ENCODE measurements around the gene AGAP5. TPM values are rescaled to one million over a fixed set of nuclear protein-coding genes. Genes with fewer than 3 reads are reported as not detected.
A peak's percentile ranks its signal among the peaks of the same experiment; 100 is the strongest.

The AGAP5 gene
- total RNA-seq, 2 experiments from 2014 or later = 9.8 to 12.3 TPM

DNA sequence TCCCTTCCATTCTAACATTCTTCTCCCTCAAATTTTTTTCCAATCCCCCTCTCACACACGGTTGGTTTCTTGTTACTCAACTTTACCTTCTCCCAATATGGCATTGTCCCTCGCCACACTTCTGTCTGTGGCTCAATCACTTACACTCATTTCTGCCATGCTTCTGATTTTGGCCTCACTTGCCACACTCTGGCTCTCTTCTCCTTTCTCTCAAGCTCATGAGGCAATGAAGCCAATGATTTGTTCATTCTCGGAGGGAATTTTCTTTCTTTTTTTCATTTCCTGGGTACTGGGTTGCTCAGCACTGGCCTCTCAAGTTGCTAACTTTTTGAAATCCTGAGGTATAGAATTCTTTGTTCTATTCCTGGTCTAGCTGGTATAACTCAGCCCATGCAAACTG is 52.7 kb downstream of the AGAP5 start:
- CTCF ChIA-PET = interaction anchor here (0.8 to 9.4 kb wide), 11 partner anchors 8 to 398 kb away, joined by 3 to 151 read pairs (median 7); partner anchors contain the start of genes DNAJC9, SYNPO2L and USP54
- Mint-ChIP-seq H3K4me3 (no peak overlapping the region), H3K27me3 (no peaks in the 10 kb centered on the region), H3K4me1 (peaks cover 21% of the 10 kb centered on the region), H3K27ac (no peak overlapping the region), H3K9me3 (ENCODE audit: low read depth) (no peaks in the 10 kb centered on the region), H3K36me3 (no peaks in the 10 kb centered on the region)
- DNase-seq = no peak
- ATAC-seq = no peak

DNA sequence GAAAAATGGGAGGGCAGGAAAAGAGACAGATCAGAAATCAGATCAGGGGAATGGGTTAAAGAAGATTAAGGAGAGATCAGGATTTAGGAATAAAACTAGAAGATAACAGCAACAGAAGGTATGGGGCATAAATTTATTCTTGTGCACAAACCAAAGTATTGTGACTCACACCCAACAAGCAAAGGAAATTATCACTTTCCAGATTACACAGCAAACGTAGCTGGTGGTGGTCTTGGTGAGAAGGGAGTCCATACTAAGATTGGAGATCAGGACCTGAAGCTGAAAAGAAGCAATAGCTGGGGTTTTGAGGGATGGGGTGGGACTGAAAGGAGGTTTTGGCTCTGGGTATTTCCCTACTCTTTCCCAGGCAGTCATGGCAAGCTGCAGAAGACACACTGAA is 53.1 kb downstream of the AGAP5 start:
- no peaks in the 10 kb centered on the region for H3K36me3 Mint-ChIP-seq
- H3K27me3 Mint-ChIP-seq = no peaks in the 10 kb centered on the region
- H3K9me3 Mint-ChIP-seq (ENCODE audit: low read depth) = no peaks in the 10 kb centered on the region
- CTCF ChIA-PET = interaction anchor here (0.8 to 9.4 kb wide), 22 partner anchors 9 to 476 kb away, joined by 3 to 151 read pairs (median 6); partner anchors contain the start of genes DNAJC9, ECD, FAM149B1 and USP54
- H3K4me1 Mint-ChIP-seq = peaks cover 21% of the 10 kb centered on the region
- no peak overlapping the region for H3K4me3 Mint-ChIP-seq
- ATAC-seq = no peak
- no peak for DNase-seq
- H3K27ac Mint-ChIP-seq = no peak overlapping the region

DNA sequence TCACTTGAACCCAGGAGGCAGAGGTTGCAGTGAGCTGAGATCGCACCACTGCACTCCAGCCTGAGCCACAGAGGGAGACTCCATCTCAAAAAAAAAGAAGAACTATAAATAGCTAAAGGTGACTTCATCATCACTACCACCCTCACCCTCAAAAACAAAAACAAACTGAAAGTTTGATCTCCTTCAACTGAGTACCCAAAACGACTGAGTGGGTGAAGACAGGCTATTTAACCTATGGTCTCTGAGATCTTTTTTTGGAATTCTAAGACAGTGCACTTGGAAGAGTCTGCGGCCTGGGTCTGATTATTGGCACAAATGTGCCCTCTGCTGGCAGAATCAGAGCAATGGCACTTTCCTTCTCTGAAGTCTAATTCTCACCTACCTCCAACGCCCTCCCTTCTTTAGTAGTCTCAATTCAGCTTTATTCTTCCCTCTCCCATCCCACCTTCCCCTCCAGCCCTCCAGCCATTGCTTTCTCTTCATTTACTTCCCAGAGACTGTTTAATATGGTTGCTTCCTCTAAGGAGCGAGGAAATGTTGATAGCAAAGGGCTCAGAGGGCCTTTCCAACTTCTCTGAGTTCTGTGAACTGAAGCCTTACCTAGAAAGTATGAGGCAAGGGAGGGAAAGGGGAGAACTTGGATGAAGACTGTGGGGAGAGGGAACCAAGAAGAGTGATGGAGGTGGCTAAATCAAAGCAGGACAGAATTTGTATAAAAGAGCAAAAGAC is 53.7 kb downstream of the AGAP5 start:
- Mint-ChIP-seq H3K27ac (peak overlapping the region; percentile 69), H3K27me3 (no peaks in the 10 kb centered on the region), H3K9me3 (ENCODE audit: low read depth) (no peaks in the 10 kb centered on the region), H3K4me1 (peaks cover 21% of the 10 kb centered on the region), H3K36me3 (no peaks in the 10 kb centered on the region), H3K4me3 (no peak overlapping the region)
- DNase-seq (peak; percentile 63), ATAC-seq (peak; percentile 84)
- CTCF ChIA-PET = interaction anchor here (0.6 to 9.4 kb wide), 41 partner anchors 9 to 480 kb away, joined by 3 to 151 read pairs (median 4); partner anchors contain the start of genes CFAP70, CHCHD1, DNAJC9 and ECD

DNA sequence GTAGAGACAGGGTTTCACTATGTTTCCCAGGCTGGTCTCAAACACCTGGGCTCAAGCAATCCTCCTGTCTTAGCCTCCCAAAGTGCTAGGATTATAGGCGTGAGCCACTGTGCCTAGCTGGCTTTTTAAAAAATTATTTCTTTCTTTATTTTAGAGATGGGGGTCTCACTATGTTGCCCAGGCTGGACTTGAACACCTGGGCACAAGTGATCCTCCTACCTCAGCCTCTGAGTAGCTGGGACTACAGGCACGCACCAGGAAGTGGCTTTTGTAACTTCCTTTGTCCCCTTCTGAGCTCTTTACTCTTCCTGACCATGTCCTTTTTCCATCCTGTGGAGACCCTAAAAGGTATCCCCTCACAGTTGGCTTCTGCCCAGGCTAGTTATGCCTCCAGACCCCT is 54.5 kb downstream of the AGAP5 start:
- Mint-ChIP-seq H3K4me1 (peaks cover 21% of the 10 kb centered on the region), H3K4me3 (no peak overlapping the region), H3K9me3 (ENCODE audit: low read depth) (no peaks in the 10 kb centered on the region), H3K27me3 (no peaks in the 10 kb centered on the region), H3K36me3 (no peaks in the 10 kb centered on the region), H3K27ac (peak overlapping the region; percentile 68)
- DNase-seq (no peak), ATAC-seq (no peak)
- CTCF ChIA-PET = interaction anchor here (0.6 to 9.4 kb wide), 35 partner anchors 8 to 479 kb away, joined by 3 to 151 read pairs (median 4); partner anchors contain the start of genes CFAP70, CHCHD1, DNAJC9 and ECD

DNA sequence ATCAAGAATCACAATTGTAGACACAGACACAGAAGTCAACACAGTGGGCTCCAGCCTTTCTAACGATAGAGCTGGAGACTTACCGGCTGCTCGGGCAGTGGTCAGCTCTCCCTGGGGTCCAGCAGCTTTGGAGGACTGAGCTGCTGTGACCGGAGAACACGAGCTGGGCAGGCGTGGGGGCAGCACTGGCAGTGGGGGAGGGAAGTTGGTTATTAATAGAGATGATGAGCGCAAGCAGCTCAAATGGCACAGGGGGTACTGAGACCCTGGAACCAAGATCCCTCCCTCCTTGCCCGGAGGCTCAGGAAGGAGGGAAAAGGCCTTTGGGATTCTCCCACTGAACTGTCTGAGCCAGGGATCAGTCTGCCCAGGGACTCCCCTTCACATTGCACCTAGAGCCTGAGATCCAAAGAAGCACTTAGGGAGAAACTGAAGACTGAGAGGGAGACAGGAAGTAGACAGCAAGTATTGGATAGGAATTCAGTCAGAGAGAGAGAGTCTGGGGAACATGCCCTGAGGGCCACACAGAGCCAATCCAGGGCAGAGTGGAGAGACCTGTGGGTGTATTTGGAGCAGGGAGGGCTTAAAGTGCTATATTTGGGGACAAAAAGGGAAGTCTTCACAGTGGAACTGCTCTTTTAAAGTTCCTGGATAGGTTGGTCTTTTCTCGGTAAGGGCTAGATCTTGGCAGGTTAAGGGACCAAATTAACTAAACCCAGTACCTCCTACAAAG is 56.4 kb downstream of the AGAP5 start, which contains the start of gene MYOZ1:
Gene MYOZ1, minus strand, starts transcription at position 147 of the 733 bp plus-strand sequence. CDS start 1,457 bp downstream, outside the sequence.
- no peak for ATAC-seq
- DNase-seq = no peak
- CTCF ChIA-PET = interaction anchor here (0.7 to 9.4 kb wide), 4 partner anchors 104 to 377 kb away, joined by 4 to 151 read pairs (median 4); no protein-coding TSS in a partner anchor
- H3K27ac Mint-ChIP-seq = no peak within 1 kb of the TSS
- H3K4me3 Mint-ChIP-seq = no peak within 1 kb of the TSS
- peaks cover 21% of the 10 kb centered on the region for H3K4me1 Mint-ChIP-seq
- no peaks in the 10 kb centered on the region for H3K27me3 Mint-ChIP-seq
- H3K36me3 Mint-ChIP-seq = no peaks in the 10 kb centered on the region
- H3K9me3 Mint-ChIP-seq (ENCODE audit: low read depth) = no peaks in the 10 kb centered on the region

DNA sequence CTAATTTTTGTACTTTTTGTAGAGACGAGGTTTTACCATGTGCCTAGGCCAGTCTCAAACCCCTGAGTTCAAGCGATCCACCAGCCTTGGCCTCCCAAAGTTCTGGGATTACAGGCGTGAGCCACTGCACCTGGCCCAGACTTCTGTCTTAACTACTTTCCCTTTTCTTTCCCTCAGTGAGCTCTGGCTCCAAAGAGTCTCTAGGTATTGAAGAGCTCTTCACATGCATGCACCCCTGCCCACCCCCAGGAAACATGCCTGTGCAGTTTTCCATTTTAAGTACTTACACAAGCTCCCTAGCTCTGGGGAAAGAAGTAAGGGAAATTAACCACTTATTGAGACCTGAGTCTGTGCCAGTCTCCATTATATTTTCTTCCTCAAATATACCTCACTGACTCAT is 58.6 kb downstream of the AGAP5 start:
- Mint-ChIP-seq H3K4me3 (no peak overlapping the region), H3K27me3 (no peaks in the 10 kb centered on the region), H3K27ac (no peak overlapping the region), H3K9me3 (ENCODE audit: low read depth) (no peaks in the 10 kb centered on the region), H3K4me1 (peaks cover 9% of the 10 kb centered on the region), H3K36me3 (no peaks in the 10 kb centered on the region)
- ATAC-seq (no peak), DNase-seq (no peak)
- CTCF ChIA-PET = interaction anchor here (0.7 to 1.6 kb wide), 2 partner anchors 110 to 157 kb away, joined by 3 read pairs; no protein-coding TSS in a partner anchor

DNA sequence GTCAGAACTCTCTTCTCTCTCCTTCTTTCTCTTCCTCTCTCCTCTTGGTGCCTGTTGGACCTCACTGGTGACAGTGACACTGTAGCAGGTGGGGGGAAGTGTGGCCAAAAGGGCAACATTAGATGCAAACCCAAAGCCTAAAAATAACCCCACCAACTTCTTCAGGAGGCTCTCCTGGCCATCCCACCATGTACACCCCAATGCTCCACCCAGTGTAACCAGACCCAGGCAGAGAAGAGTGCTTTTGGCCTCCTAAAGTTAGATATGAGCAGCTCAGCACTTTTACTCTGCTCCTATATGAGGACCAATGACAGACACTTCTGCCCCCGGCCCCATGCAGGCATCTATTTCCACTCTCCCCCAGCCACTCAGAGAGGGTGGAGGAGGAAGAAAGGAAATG is 62.1 kb downstream of the AGAP5 start:
- Mint-ChIP-seq H3K36me3 (no peaks in the 10 kb centered on the region), H3K4me1 (no peaks in the 10 kb centered on the region), H3K4me3 (no peak overlapping the region), H3K9me3 (ENCODE audit: low read depth) (no peaks in the 10 kb centered on the region), H3K27ac (no peak overlapping the region), H3K27me3 (no peaks in the 10 kb centered on the region)
- peak; percentile 27 for ATAC-seq
- no peak for DNase-seq
- CTCF ChIA-PET = interaction anchor here (1.9 kb wide), 1 partner anchor 106 kb away, joined by 4 read pairs; no protein-coding TSS in a partner anchor

DNA sequence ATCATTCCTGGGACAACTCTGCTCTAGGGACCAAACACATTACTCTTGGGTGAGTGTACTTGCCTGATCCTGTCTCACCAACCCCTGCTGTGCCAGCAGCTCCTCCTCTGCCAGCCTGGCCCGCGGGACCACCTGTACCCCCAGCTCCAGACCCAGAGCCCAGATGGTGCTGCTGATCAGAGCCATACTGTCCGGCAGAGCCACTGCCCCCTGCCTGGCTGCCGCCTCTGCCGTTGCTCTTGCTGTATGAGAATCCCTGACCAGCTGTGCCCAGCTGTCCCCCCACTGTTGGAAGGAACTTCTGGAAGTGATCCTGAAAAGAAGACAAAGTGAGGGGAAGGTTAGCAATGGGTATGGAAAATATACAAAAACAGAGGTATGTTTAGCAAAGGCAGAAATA is 63.5 kb downstream of the AGAP5 start:
- no peaks in the 10 kb centered on the region for H3K9me3 Mint-ChIP-seq (ENCODE audit: low read depth)
- no peaks in the 10 kb centered on the region for H3K4me1 Mint-ChIP-seq
- CTCF ChIA-PET = interaction anchor here (1.2 to 1.9 kb wide), 2 partner anchors 9 to 105 kb away, joined by 4 to 6 read pairs; no protein-coding TSS in a partner anchor
- H3K27me3 Mint-ChIP-seq = no peaks in the 10 kb centered on the region
- no peak for ATAC-seq
- H3K27ac Mint-ChIP-seq = no peak overlapping the region
- H3K4me3 Mint-ChIP-seq = no peak overlapping the region
- no peaks in the 10 kb centered on the region for H3K36me3 Mint-ChIP-seq
- DNase-seq = no peak

DNA sequence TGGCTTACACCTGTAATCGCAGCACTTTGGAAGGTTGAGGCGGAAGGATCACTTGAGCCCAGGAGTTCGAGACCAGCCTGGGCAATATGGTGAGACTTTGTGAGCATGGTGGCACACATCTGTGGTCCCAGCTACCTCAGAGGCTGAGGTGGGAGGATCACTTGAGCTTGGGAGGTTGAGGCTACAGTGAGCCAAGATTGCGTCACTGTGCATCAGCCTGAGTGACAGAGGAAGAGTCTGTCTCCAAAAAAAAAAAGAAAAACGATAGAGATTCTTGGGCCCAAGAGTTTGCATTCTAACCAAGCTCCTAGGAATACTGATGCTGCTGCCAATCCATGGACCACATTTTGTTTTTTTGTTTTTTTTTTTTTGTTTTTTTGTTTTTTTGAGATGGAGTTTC is 68.7 kb downstream of the AGAP5 start:
- no peak for ATAC-seq
- H3K9me3 Mint-ChIP-seq (ENCODE audit: low read depth) = no peaks in the 10 kb centered on the region
- H3K4me3 Mint-ChIP-seq = no peak overlapping the region
- no peak overlapping the region for H3K27ac Mint-ChIP-seq
- H3K4me1 Mint-ChIP-seq = peaks cover 22% of the 10 kb centered on the region
- DNase-seq = no peak
- CTCF ChIA-PET = interaction anchor here (2.3 to 7.8 kb wide), 2 partner anchors 14 to 100 kb away, joined by 8 to 35 read pairs; no protein-coding TSS in a partner anchor
- no peaks in the 10 kb centered on the region for H3K27me3 Mint-ChIP-seq
- H3K36me3 Mint-ChIP-seq = peaks cover 4% of the 10 kb centered on the region

DNA sequence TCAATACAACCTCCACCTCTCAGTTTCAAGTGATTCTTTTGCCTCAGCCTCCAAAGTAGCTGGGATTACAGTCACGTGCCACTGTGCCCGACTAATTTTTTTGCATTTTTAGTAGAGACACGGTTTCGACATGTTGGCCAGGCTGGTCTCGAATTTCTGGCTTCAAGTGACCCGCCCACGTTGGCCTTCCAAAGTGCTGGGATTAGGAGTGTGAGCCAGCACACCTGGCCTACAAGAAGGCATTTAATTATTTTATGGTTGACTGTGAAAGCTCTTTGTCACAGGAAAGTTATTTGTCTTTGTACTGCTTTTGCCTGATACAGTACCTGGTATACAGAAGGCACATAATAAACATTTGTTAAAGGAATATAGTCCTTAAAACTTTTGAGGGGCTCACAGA is 69.5 kb downstream of the AGAP5 start:
- no peaks in the 10 kb centered on the region for H3K9me3 Mint-ChIP-seq (ENCODE audit: low read depth)
- ATAC-seq = no peak
- H3K36me3 Mint-ChIP-seq = peaks cover 4% of the 10 kb centered on the region
- peaks cover 27% of the 10 kb centered on the region for H3K4me1 Mint-ChIP-seq
- no peaks in the 10 kb centered on the region for H3K27me3 Mint-ChIP-seq
- no peak overlapping the region for H3K27ac Mint-ChIP-seq
- H3K4me3 Mint-ChIP-seq = no peak overlapping the region
- CTCF ChIA-PET = interaction anchor here (1.2 to 7.8 kb wide), 3 partner anchors 15 to 99 kb away, joined by 3 to 35 read pairs (median 8); no protein-coding TSS in a partner anchor
- DNase-seq = no peak

DNA sequence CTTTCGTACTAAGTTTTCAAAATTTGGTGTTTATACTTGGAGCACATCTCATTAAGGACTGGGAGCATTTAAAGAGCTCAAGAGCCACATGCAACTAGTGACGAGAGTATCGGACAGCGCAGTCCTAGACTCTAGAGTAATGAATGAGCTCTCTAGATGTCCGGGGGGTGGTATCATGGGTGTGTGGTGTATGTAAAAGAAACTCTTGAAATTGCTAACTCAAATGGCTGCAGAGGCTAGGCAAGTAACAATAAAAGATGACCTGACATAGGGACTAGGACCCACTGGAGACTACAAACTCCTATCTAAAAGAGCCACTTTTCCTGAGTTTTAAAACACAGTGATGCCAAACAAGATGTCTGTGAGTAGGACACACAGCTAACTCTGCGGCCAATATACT is 70.6 kb downstream of the AGAP5 start:
- H3K36me3 Mint-ChIP-seq = peaks cover 4% of the 10 kb centered on the region
- ATAC-seq (no peak), DNase-seq (no peak)
- H3K4me1 Mint-ChIP-seq = peaks cover 27% of the 10 kb centered on the region
- CTCF ChIA-PET = interaction anchor here (1.2 to 7.8 kb wide), 3 partner anchors 16 to 98 kb away, joined by 3 to 35 read pairs (median 8); no protein-coding TSS in a partner anchor
- no peak overlapping the region for H3K27ac Mint-ChIP-seq
- H3K27me3 Mint-ChIP-seq = no peaks in the 10 kb centered on the region
- no peaks in the 10 kb centered on the region for H3K9me3 Mint-ChIP-seq (ENCODE audit: low read depth)
- H3K4me3 Mint-ChIP-seq = peak overlapping the region; percentile 98

DNA sequence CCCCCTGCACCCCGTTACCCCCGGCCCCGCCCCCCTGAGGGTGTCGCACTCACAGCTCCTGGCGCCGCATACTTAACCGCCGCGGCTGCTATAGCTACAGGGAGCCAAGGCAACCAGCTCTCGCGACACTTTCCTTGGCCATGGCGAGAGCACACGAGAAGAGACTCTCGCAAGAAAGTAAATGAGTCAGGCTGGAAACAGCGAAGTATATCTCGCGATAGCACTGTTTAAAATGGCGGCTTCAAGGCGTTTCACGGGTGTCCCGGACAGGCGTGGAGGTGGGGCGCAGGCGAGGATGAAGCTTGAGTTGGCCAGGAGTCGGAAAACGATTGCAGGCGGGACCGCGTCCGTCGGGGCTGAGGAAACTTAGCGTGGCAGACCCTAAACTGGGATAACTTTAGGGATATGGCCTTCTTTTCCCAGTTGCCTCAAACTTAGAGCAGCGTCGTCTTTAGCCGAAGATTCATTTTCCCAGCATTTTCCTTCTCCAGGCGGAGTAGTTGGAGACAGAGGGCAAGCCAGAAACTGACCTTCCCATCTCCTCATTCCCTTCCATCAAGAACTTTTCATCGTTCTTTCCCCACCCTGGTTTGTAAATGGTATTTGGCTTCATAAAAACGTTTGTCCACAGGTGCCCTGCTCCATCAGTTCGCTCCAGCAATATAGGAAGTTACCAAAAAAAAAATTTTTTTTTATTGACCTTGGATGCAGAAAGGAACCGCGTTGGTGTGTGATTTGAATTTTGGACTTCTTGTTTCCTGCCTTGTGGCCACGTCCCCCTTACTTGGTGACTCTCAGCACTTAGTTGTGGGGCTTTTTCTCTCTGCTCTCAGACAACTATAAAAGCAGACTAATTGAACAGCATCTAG is 71.8 kb downstream of the AGAP5 start:
- peaks cover 4% of the 10 kb centered on the region for H3K36me3 Mint-ChIP-seq
- CTCF ChIA-PET = interaction anchor here (0.8 to 7.8 kb wide), 5 partner anchors 18 to 379 kb away, joined by 3 to 35 read pairs (median 3); partner anchors contain the start of gene DNAJC9
- H3K4me3 Mint-ChIP-seq = peak overlapping the region; percentile 98
- DNase-seq (peak; percentile 97), ATAC-seq (peak; percentile 93)
- no peaks in the 10 kb centered on the region for H3K9me3 Mint-ChIP-seq (ENCODE audit: low read depth)
- peak overlapping the region; percentile 96 for H3K27ac Mint-ChIP-seq
- peaks cover 27% of the 10 kb centered on the region for H3K4me1 Mint-ChIP-seq
- H3K27me3 Mint-ChIP-seq = no peaks in the 10 kb centered on the region

Measured in activated CD8-positive, alpha-beta memory T cell treated with anti-CD3 and anti-CD28 coated beads, Interleukin-2, amount 10 ng/mL, durations not matched to agents 7 days and 5 days (primary cell).